Endothelial cell of umbilical vein (primary cell): ENCODE data around the gene KLK5. TPM values are rescaled to one million over a fixed set of nuclear protein-coding genes. Genes with fewer than 3 reads are reported as not detected.

Source experiments
- BruUV-seq: library from RNA; stranded (reverse); fragments of 400-500 nt; replicated peaks from 2 replicates; lab custom pipeline; 2021; lab: Mats Ljungman, UMichigan
- CTCF ChIA-PET: fragments of 300-600, 350-600 bp; sonication (Branson Sonifier 250); formaldehyde crosslinking; loops from one replicate; lab custom pipeline; 2021; ENCODE audit warnings: antibody characterized with exemption, inconsistent platforms; lab: Charles Lee
- POLR2A ChIA-PET: fragments of 300-600, 350-600 bp; sonication (Branson Sonifier 250); formaldehyde crosslinking; loops from one replicate; lab custom pipeline; 2021; ENCODE audit warnings: antibody characterized with exemption, inconsistent platforms; lab: Charles Lee
- DNase-seq: peaks from one replicate; pipeline ENCODE4 v3.0.0-alpha.2; 2011; ENCODE audit warnings: low read depth, low spot score
- FAIRE-seq: peaks from 2 replicates; lab custom pipeline; 2011; peaks lifted over from hg19 to GRCh38; lab: Jason Lieb, UNC
- H2AFZ ChIP-seq: 2 replicates; pipeline ENCODE4 v1.6.0; 2012; ENCODE audit warnings: low read depth, low read length, control low read depth, inconsistent platforms
- H3K27ac ChIP-seq: 2 replicates; pipeline ENCODE4 v1.5.1; 2011; ENCODE audit warnings: low read depth, mild to moderate bottlenecking, control low read depth, low read length, moderate library complexity; ENCODE audit not compliant: insufficient read depth
- H3K27me3 ChIP-seq, 2 experiments: 2 replicates each; pipeline versions ENCODE4 v1.6.0 to v1.6.1; 2011; ENCODE audit warnings: low read length in 2 of 2, mixed read lengths in 1 of 2; ENCODE audit not compliant: control insufficient read depth in 2 of 2, insufficient read depth in 2 of 2
- H3K36me3 ChIP-seq, 2 experiments: 2 replicates in 1 of 2; 3 replicates in 1 of 2; pipeline ENCODE4 v1.5.1; 2011; ENCODE audit warnings: low read length in 2 of 2, mild to moderate bottlenecking in 1 of 2, moderate library complexity in 1 of 2; ENCODE audit not compliant: control insufficient read depth in 2 of 2, insufficient read depth in 2 of 2; ENCODE audit errors: extremely low read depth in 1 of 2
- H3K4me1 ChIP-seq: 3 replicates; pipeline ENCODE4 v1.5.1; 2011; ENCODE audit warnings: mild to moderate bottlenecking, low read length; ENCODE audit not compliant: control insufficient read depth, insufficient read depth; ENCODE audit errors: extremely low read depth
- H3K4me2 ChIP-seq: 2 replicates; pipeline ENCODE4 v1.6.1; 2011; ENCODE audit warnings: low read length, control low read depth, mixed read lengths; ENCODE audit not compliant: insufficient read depth
- H3K4me3 ChIP-seq, 3 experiments: fragments of 200-600 bp in 1 of 3; sonication (generic), shearing (Covaris generic) in 1 of 3; replicated peaks in 1 of 3; 2 replicates each; pipeline ENCODE4 v1.5.1; 2011 to 2016; ENCODE audit warnings: control low read depth in 3 of 3, low read length in 3 of 3, mild to moderate bottlenecking in 2 of 3, inconsistent platforms in 1 of 3, low read depth in 1 of 3, moderate library complexity in 1 of 3; ENCODE audit not compliant: insufficient read depth in 1 of 3
- H3K79me2 ChIP-seq: 2 replicates; pipeline ENCODE4 v1.6.0; 2012; ENCODE audit warnings: low read length, inconsistent platforms; ENCODE audit not compliant: control insufficient read depth, insufficient read depth
- H3K9ac ChIP-seq: replicated peaks from 2 replicates; pipeline ENCODE3; 2011; ENCODE audit warnings: low read length, control low read depth; ENCODE audit not compliant: insufficient read depth; ENCODE audit errors: extremely low read depth
- H3K9me1 ChIP-seq: replicated peaks from 3 replicates; pipeline ENCODE4 v1.6.0; 2011; ENCODE audit warnings: mild to moderate bottlenecking, low read length; ENCODE audit not compliant: control insufficient read depth, insufficient read depth; ENCODE audit errors: extremely low read depth
- H3K9me3 ChIP-seq: replicated peaks from 2 replicates; pipeline ENCODE4 v1.5.1; 2012; ENCODE audit warnings: low read length, inconsistent platforms; ENCODE audit not compliant: control insufficient read depth, insufficient read depth
- H4K20me1 ChIP-seq: replicated peaks from 2 replicates; pipeline ENCODE3; 2011; ENCODE audit warnings: mild to moderate bottlenecking, low read length; ENCODE audit not compliant: control insufficient read depth, insufficient read depth; ENCODE audit errors: extremely low read depth
- EZH2 ChIP-seq: IDR thresholded peaks from 2 replicates; pipeline ENCODE4 v1.6.1; 2012; ENCODE audit warnings: borderline replicate concordance, low read depth, mild to moderate bottlenecking, moderate library complexity, low read length, inconsistent platforms; ENCODE audit not compliant: severe bottlenecking
- GATA2 ChIP-seq: IDR thresholded peaks from 2 replicates; pipeline ENCODE4 v1.7.0; 2011; ENCODE audit warnings: low read depth, mild to moderate bottlenecking, moderate library complexity, mixed read lengths, low read length; ENCODE audit not compliant: insufficient read length, insufficient read depth
- JUN ChIP-seq: IDR thresholded peaks from 2 replicates; pipeline ENCODE4 v1.6.1; 2011; ENCODE audit warnings: borderline replicate concordance, low read depth; ENCODE audit not compliant: insufficient read length, insufficient read depth
- MAX ChIP-seq: IDR thresholded peaks from 2 replicates; pipeline ENCODE4 v1.6.1; 2011; ENCODE audit not compliant: insufficient read depth, insufficient read length
- MYC ChIP-seq: IDR thresholded peaks from one replicate; pipeline ENCODE4 v1.6.1; 2011; ENCODE audit warnings: mild to moderate bottlenecking, low read depth, low read length
- POLR2A ChIP-seq: IDR thresholded peaks from 2 replicates; pipeline ENCODE4 v1.6.1; 2012; ENCODE audit warnings: low read depth, mild to moderate bottlenecking, control low read depth, low read length
- POLR2AphosphoS5 ChIP-seq: IDR thresholded peaks from 2 replicates; pipeline ENCODE4 v1.6.1; 2012; ENCODE audit warnings: low read depth, mild to moderate bottlenecking, control low read depth, low read length, moderate library complexity; ENCODE audit not compliant: insufficient read depth
- dilution Hi-C: fragments of 300-500 bp; cut with MboI; formaldehyde crosslinking; loops from one replicate; pipeline ENCODE4 v1.15.0; 2019; ENCODE audit warnings: low sequenced_read_pairs; ENCODE audit not compliant: extremely low pct_ligation_motif_present
- intact Hi-C: fragments of 100-400 bp; cut with micrococcal nuclease; formaldehyde crosslinking; loops from one replicate; pipeline ENCODE4 v1.10.0; 2022
- polyA plus RNA-seq, 4 experiments: library from polyadenylated mRNA; depleted of rRNA in 3 of 4; stranded (reverse) in 3 of 4; unstranded in 1 of 4; fragments of >200 nt; gene quantifications; 2 replicates each; pipeline versions ENCODE4 v1.2.1 to v1.2.3, GENCODE V29; 2011 to 2012; ENCODE audit warnings: missing spikeins in 1 of 4
- total RNA-seq: library from RNA; stranded (reverse); gene quantifications from 2 replicates; pipeline ENCODE4 v1.2.3, GENCODE V29; 2021

The KLK5 gene
- total and polyA plus RNA-seq, 2 donors (not counting 3 experiments of a cell fraction or from before 2014, with no cell fraction given) = not detected

GRCh38 chr19:50974702-50975556 is 22.1 kb upstream of the KLK5 start:
- intact Hi-C loops = no loop called here
- no peaks in the 10 kb centered on the region for H3K4me1 ChIP-seq
- H3K4me3 ChIP-seq = no peak overlapping the region
- TF ChIP-seq POLR2A = no peak
- TF ChIP-seq POLR2AphosphoS5 = no peak
- no peak for TF ChIP-seq GATA2
- no peak for TF ChIP-seq JUN
- no peak for TF ChIP-seq EZH2
- no peak for TF ChIP-seq MYC
- TF ChIP-seq MAX = no peak
- no TSS peak for BruUV-seq
- H3K4me2 ChIP-seq = no peak overlapping the region
- no peak overlapping the region for H3K27ac ChIP-seq
- H3K9me1 ChIP-seq = no peaks in the 10 kb centered on the region
- H3K36me3 ChIP-seq = no peaks in the 10 kb centered on the region
- CTCF ChIA-PET = no interaction called here
- H3K27me3 ChIP-seq = no peaks in the 10 kb centered on the region
- H3K9me3 ChIP-seq = no peaks in the 10 kb centered on the region
- H4K20me1 ChIP-seq = no peaks in the 10 kb centered on the region
- no peak for DNase-seq
- no peaks in the 10 kb centered on the region for H3K79me2 ChIP-seq
- FAIRE-seq = no peak
- dilution Hi-C loops = no loop called here
- no peak overlapping the region for H3K9ac ChIP-seq
- POLR2A ChIA-PET = no interaction called here
- H2AFZ ChIP-seq = no peak overlapping the region
